NB4 (cell line): ENCODE results near the gene WDR37.
A peak's percentile ranks its signal among the peaks of the same experiment; 100 is the strongest.

Source experiments
- MAX ChIP-seq: IDR thresholded peaks from 2 replicates; pipeline ENCODE4 v1.6.1; 2011; ENCODE audit warnings: low read depth, low read length
- MYC ChIP-seq: IDR thresholded peaks from 2 replicates; pipeline ENCODE4 v1.6.1; 2011; ENCODE audit warnings: low read depth, low read length
- POLR2A ChIP-seq: IDR thresholded peaks from 2 replicates; pipeline ENCODE4 v1.6.1; 2011; ENCODE audit warnings: mild to moderate bottlenecking; ENCODE audit not compliant: insufficient read length; ENCODE audit errors: extremely low read depth
- TF ChIP-seq, protein P1 (sequence below): IDR thresholded peaks from one replicate; pipeline ENCODE4 v1.5.1; 2012; ENCODE audit warnings: low read depth, low read length

DNA sequence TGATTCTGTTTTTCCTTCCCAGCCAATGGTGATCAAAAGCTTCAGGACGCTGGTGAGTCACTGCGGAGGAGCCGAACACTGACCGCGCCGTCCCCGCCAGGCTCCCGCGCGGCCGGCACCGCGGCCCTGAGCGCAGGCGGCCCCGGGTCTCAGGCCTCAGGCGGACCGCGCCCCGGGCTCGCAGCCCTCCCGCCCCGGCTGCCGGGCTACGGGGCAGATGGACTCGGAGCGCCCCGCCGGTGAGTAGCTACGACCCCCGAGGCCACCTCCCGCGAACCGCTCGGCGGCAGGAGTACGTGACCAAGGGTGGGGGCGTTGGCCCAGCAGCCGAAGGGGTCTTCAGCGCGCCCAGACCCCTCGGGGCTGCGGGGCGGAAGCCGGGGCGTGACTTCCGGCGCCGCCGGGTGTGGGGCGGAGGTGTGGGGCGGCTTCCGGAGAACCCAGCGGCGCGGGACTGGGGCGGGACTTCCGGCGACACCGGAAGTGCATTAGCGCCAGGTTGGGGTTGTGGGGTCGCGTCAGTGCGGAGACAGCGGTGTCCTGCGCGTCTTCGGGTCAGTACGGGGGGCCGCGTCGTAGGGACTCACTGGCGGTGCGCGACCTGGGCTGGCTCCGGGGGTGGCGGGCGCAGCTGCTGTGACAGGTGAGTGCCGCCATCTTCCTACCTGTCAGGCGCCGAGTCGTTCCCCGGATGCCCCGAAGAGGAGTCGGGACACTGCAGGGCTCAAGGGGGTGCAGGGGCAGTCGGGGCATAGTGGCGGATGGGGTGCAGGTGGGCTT, at the start of gene WDR37:
- TF ChIP-seq, protein P1, sequence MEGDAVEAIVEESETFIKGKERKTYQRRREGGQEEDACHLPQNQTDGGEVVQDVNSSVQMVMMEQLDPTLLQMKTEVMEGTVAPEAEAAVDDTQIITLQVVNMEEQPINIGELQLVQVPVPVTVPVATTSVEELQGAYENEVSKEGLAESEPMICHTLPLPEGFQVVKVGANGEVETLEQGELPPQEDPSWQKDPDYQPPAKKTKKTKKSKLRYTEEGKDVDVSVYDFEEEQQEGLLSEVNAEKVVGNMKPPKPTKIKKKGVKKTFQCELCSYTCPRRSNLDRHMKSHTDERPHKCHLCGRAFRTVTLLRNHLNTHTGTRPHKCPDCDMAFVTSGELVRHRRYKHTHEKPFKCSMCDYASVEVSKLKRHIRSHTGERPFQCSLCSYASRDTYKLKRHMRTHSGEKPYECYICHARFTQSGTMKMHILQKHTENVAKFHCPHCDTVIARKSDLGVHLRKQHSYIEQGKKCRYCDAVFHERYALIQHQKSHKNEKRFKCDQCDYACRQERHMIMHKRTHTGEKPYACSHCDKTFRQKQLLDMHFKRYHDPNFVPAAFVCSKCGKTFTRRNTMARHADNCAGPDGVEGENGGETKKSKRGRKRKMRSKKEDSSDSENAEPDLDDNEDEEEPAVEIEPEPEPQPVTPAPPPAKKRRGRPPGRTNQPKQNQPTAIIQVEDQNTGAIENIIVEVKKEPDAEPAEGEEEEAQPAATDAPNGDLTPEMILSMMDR, result no peak
- no peak for TF ChIP-seq MAX
- no peak for TF ChIP-seq MYC
- peak; percentile 52 for TF ChIP-seq POLR2A
